Measurements from ENCODE around the gene MOK. TPM values are rescaled to one million over a fixed set of nuclear protein-coding genes. Genes with fewer than 3 reads are reported as not detected.
A peak's percentile ranks its signal among the peaks of the same experiment; 100 is the strongest.

The MOK gene
- total RNA-seq, 1 donor from 2014 or later = 1.8 TPM

DNA sequence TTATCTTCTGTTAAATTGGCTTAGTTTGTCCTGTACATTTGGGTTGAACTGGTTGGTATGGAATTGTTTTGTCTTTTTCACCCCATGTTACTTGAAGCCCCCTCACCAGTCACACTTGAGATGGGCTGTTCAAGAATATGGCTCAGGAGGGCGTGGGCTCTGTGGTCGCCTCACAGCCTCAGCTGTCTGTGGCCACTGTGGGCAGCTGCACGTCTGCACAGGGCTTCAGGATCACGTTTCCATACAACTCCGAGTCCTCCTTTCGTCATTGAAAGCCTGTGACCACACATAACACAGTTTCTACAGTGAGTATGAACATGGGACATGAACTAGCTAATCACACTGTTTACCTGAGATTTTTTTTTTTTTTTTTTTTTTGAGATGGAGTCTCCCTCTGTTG, 81.3 kb downstream of the MOK start:
- no peaks in the 10 kb centered on the region for H3K27me3 Mint-ChIP-seq
- DNase-seq (no peak), ATAC-seq (ENCODE audit: low read depth) (no peak)
- ChIA-PET CTCF (no interaction called here), POLR2A (interaction anchor here (0.8 kb wide), 1 partner anchor 134 kb away, joined by 4 read pairs; no protein-coding TSS in a partner anchor)
- H3K4me1 Mint-ChIP-seq = peaks cover 17% of the 10 kb centered on the region
- H3K36me3 Mint-ChIP-seq (ENCODE audit: low read depth) = peaks cover 9% of the 10 kb centered on the region
- H3K27ac Mint-ChIP-seq = no peak overlapping the region
- intact Hi-C loops (cut with micrococcal nuclease) = loop anchor here (5.0 kb wide), 2 partner anchors 94 to 136 kb away; partner anchors contain the start of genes HSP90AA1 and ZNF839
- no peaks in the 10 kb centered on the region for H3K9me3 Mint-ChIP-seq
- TF ChIP-seq CTCF (IDR thresholded peaks at IDR 0.05) = no peak
- no peak overlapping the region for H3K4me3 Mint-ChIP-seq

DNA sequence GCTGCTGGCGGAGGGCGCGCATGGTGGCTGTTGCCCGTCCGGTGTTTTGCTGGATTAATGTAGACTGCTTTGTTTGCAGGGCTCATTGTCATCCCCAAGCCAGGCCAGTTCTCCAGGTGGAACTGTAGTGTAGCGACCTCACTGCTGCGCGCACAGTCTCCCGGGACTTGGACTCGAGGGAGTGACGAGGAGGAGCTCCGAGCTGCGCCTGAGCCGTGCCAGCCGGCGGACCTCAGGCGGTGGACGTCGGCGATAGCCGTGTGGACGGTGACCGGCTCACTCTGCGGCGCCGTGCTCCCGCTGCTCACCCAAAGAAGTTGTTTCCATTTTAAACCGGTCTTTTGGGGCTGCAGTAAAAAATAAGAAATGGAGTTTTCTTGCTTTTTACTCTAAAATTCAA, 82.2 kb downstream of the MOK start:
- DNase-seq (no peak), ATAC-seq (ENCODE audit: low read depth) (no peak)
- POLR2A ChIA-PET = no interaction called here
- no peaks in the 10 kb centered on the region for H3K27me3 Mint-ChIP-seq
- CTCF ChIA-PET = no interaction called here
- H3K27ac Mint-ChIP-seq = no peak overlapping the region
- peaks cover 17% of the 10 kb centered on the region for H3K4me1 Mint-ChIP-seq
- TF ChIP-seq CTCF (IDR thresholded peaks at IDR 0.05) = no peak
- H3K36me3 Mint-ChIP-seq (ENCODE audit: low read depth) = peaks cover 10% of the 10 kb centered on the region
- no peak overlapping the region for H3K4me3 Mint-ChIP-seq
- intact Hi-C loops (cut with micrococcal nuclease) = loop anchor here (5.0 kb wide), 2 partner anchors 95 to 135 kb away; partner anchors contain the start of genes HSP90AA1 and ZNF839
- no peaks in the 10 kb centered on the region for H3K9me3 Mint-ChIP-seq

DNA sequence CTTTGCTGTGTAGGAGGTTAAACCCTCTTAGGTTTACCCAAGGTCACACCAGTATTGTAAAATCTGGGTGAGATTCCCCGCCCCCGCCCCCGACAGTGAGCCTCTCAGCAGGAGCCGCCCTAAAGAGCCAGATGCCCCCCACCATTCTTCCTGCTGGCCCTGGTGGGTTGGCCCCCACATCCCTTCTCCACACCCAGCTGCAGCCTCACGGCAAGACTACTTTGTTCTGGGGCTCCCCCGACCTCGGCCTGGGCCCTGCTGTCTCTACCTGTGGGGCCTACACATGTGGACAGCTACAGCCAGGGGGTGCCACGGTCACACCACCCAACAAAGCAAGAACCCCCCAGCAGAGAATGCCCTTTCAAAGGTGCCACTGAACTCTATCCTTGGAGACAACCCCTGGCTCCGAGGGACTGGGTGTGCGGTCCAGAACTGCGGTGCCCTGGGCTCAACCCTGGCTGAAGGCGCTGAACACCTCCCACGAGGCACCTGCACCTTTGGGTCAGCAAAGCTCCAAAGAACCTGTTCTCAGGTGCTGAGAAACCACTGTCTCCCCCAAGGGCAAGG, 82.9 kb downstream of the MOK start:
- POLR2A ChIA-PET = no interaction called here
- intact Hi-C loops (cut with micrococcal nuclease) = loop anchor here (5.0 kb wide), 2 partner anchors 95 to 135 kb away; partner anchors contain the start of genes HSP90AA1 and ZNF839
- DNase-seq (no peak), ATAC-seq (ENCODE audit: low read depth) (no peak)
- H3K9me3 Mint-ChIP-seq = no peaks in the 10 kb centered on the region
- CTCF ChIA-PET = no interaction called here
- peaks cover 17% of the 10 kb centered on the region for H3K4me1 Mint-ChIP-seq
- H3K27me3 Mint-ChIP-seq = no peaks in the 10 kb centered on the region
- H3K27ac Mint-ChIP-seq = no peak overlapping the region
- no peak overlapping the region for H3K4me3 Mint-ChIP-seq
- TF ChIP-seq CTCF (IDR thresholded peaks at IDR 0.05) = no peak
- H3K36me3 Mint-ChIP-seq (ENCODE audit: low read depth) = peaks cover 15% of the 10 kb centered on the region

DNA sequence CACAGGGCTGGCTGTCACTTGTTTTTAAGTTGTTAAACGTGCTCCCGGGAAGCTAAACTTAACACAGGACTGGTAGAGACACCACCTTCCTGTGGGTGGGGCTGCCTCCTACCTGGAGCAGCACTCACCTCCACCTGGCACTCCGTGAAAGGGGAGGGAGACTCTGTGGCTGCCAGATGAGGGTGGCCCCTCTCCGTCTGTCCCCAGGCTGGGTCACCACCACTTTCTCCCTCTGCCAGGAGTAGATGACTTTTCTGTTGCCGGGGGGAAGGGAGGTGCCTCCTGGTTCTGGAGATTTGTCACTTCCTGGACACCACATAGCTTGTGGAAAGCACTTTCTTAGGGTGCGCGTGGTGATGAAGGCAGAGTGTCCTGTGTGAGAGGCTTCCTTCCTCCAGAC, 83.9 kb downstream of the MOK start:
- Mint-ChIP-seq H3K27ac (no peak overlapping the region), H3K9me3 (no peaks in the 10 kb centered on the region), H3K36me3 (ENCODE audit: low read depth) (peaks cover 15% of the 10 kb centered on the region), H3K4me1 (peaks cover 17% of the 10 kb centered on the region), H3K27me3 (no peaks in the 10 kb centered on the region), H3K4me3 (no peak overlapping the region)
- POLR2A ChIA-PET = no interaction called here
- CTCF ChIA-PET = no interaction called here
- intact Hi-C loops (cut with micrococcal nuclease) = loop anchor here (5.0 kb wide), 2 partner anchors 96 to 134 kb away; partner anchors contain the start of genes HSP90AA1 and ZNF839
- TF ChIP-seq CTCF (IDR thresholded peaks at IDR 0.05) = no peak
- no peak for DNase-seq
- no peak for ATAC-seq (ENCODE audit: low read depth)

DNA sequence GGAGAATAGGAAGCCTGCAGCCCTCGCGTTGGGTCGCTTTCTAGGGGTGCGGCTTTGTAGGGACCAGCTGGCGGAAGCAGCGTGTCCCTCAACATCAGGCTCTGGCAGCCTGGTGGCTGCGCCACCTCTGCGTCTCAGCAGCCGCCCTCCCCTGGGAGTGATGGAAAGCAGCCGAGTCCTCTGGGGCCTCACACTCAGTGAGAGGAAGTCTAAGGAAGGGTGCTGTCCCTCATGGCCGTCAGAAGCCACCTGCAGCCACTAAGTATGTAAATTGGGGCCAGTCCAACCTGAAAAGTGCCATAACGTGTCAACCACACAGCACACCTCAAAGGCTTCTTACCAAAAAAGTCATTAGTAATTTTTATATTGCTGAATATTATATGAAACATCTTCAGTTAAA, 84.9 kb downstream of the MOK start:
- DNase-seq (peak; percentile 52), ATAC-seq (ENCODE audit: low read depth) (peak; percentile 99)
- H3K4me3 Mint-ChIP-seq = no peak overlapping the region
- intact Hi-C loops (cut with micrococcal nuclease) = loop anchor here (5.0 kb wide), 2 partner anchors 97 to 133 kb away; partner anchors contain the start of genes HSP90AA1 and ZNF839
- H3K9me3 Mint-ChIP-seq = no peaks in the 10 kb centered on the region
- ChIA-PET CTCF (no interaction called here), POLR2A (no interaction called here)
- peak overlapping the region; percentile 7 for H3K27ac Mint-ChIP-seq
- H3K4me1 Mint-ChIP-seq = peaks cover 17% of the 10 kb centered on the region
- no peaks in the 10 kb centered on the region for H3K27me3 Mint-ChIP-seq
- TF ChIP-seq CTCF (IDR thresholded peaks at IDR 0.05) = no peak
- H3K36me3 Mint-ChIP-seq (ENCODE audit: low read depth) = peaks cover 21% of the 10 kb centered on the region

All from activated B cell treated with CpG ODN at 0.5 μM for 24 hours (primary cell).